HG02938 (cell line): ENCODE measurements around the gene ATP5ME.
"Not testable (repeated sequence)": the region's sequence is repeated elsewhere in the genome, so short reads cannot be mapped to it uniquely, and the experiment has no call there.

ENCODE experiments used
- ATAC-seq: cut with Tn5 transposase; IDR thresholded peaks from one replicate; pipeline ENCODE4 v1.9.1; 2021; ENCODE audit warnings: mild to moderate bottlenecking, moderate library complexity; ENCODE audit not compliant: unreplicated experiment

The ATP5ME gene

GRCh38 chr4:671769-672168, 2.3 kb downstream of the ATP5ME start:
- ATAC-seq = no peak

GRCh38 chr4:669806-670559, 4.1 kb downstream of the ATP5ME start:
- ATAC-seq = not testable (repeated sequence)

- not testable (repeated sequence) for ATAC-seq
These were observed 5.9 kb downstream of the ATP5ME start for GRCh38 chr4:668219-668618.

GRCh38 chr4:667545-667925, 6.5 kb downstream of the ATP5ME start:
- no peak for ATAC-seq

GRCh38 chr4:666822-667544, 7.1 kb downstream of the ATP5ME start:
- ATAC-seq = no peak

GRCh38 chr4:666436-666810, 7.7 kb downstream of the ATP5ME start:
- no peak for ATAC-seq

GRCh38 chr4:665751-666435, 8.2 kb downstream of the ATP5ME start:
- no peak for ATAC-seq

GRCh38 chr4:665381-665750, 8.7 kb downstream of the ATP5ME start:
- no peak for ATAC-seq

GRCh38 chr4:664713-665231, 9.3 kb downstream of the ATP5ME start:
- ATAC-seq = no peak

- ATAC-seq = peak; percentile 46
These were observed 10.3 kb downstream of the ATP5ME start for GRCh38 chr4:663438-664428.

GRCh38 chr4:663046-663437, 11.0 kb downstream of the ATP5ME start:
- no peak for ATAC-seq

- no peak for ATAC-seq
These were observed 12.0 kb downstream of the ATP5ME start for GRCh38 chr4:661881-662761.

- ATAC-seq = no peak
These were observed 12.8 kb downstream of the ATP5ME start for GRCh38 chr4:661231-661630.

- ATAC-seq = no peak
These were observed 13.7 kb downstream of the ATP5ME start for GRCh38 chr4:660401-660800.

- no peak for ATAC-seq
These were observed 14.2 kb downstream of the ATP5ME start for GRCh38 chr4:659851-660250.

GRCh38 chr4:658681-659667, 15.1 kb downstream of the ATP5ME start:
- ATAC-seq = no peak

GRCh38 chr4:657834-658667, 16.0 kb downstream of the ATP5ME start:
- no peak for ATAC-seq
